GM23338 (cell line): ENCODE measurements around the gene SEC11C. TPM values are rescaled to one million over a fixed set of nuclear protein-coding genes. Genes with fewer than 3 reads are reported as not detected.

ENCODE experiments used
- ATAC-seq: fragments of 200-7000 bp; cut with Tn5 transposase; 3 replicates; pipeline ENCODE4 v1.9.1; 2020
- DNase-seq: peaks from one replicate; pipeline ENCODE4 v3.0.0-alpha.2; 2015; ENCODE audit warnings: low spot score
- H2AFZ ChIP-seq: fragments of 200-600 bp; sonication (generic); 2 replicates; pipeline ENCODE4 v1.8.0; 2016; ENCODE audit warnings: antibody characterized with exemption, mild to moderate bottlenecking, moderate library complexity
- H3F3A ChIP-seq: fragments of 200-600 bp; sonication (generic); replicated peaks from 2 replicates; pipeline ENCODE4 v1.8.0; 2017; ENCODE audit warnings: antibody characterized with exemption, mixed run types, low read depth
- H3K27ac ChIP-seq: fragments of 200-600 bp; sonication (generic); 2 replicates; pipeline ENCODE4 v1.6.1; 2016; ENCODE audit warnings: low read depth
- H3K27me3 ChIP-seq: fragments of 200-600 bp; sonication (generic); 2 replicates; pipeline ENCODE4 v1.8.0; 2016; ENCODE audit warnings: mild to moderate bottlenecking, mixed run types, moderate library complexity; ENCODE audit not compliant: insufficient read depth
- H3K36me3 ChIP-seq: fragments of 200-600 bp; sonication (generic); 2 replicates; pipeline ENCODE4 v1.8.0; 2016; ENCODE audit warnings: mild to moderate bottlenecking; ENCODE audit not compliant: insufficient read depth
- H3K4me1 ChIP-seq: fragments of 200-600 bp; sonication (generic); 2 replicates; pipeline ENCODE4 v1.8.0; 2016; ENCODE audit warnings: mild to moderate bottlenecking, moderate library complexity; ENCODE audit not compliant: insufficient read depth
- H3K4me2 ChIP-seq: fragments of 200-600 bp; sonication (generic); 2 replicates; pipeline ENCODE4 v1.7.1; 2017; ENCODE audit warnings: mixed run types
- H3K4me3 ChIP-seq: fragments of 200-600 bp; sonication (generic); 2 replicates; pipeline ENCODE4 v1.6.1; 2016; ENCODE audit warnings: mixed run types
- H3K79me2 ChIP-seq: fragments of 200-600 bp; sonication (generic); replicated peaks from 2 replicates; pipeline ENCODE4 v1.8.0; 2017; ENCODE audit warnings: mild to moderate bottlenecking; ENCODE audit not compliant: insufficient read depth
- H3K9me2 ChIP-seq: fragments of 200-600 bp; sonication (generic); 2 replicates; pipeline ENCODE4 v1.8.0; 2017; ENCODE audit not compliant: insufficient read depth
- H4K20me1 ChIP-seq: fragments of 200-600 bp; sonication (generic); replicated peaks from 2 replicates; pipeline ENCODE4 v1.8.0; 2017; ENCODE audit warnings: mild to moderate bottlenecking; ENCODE audit not compliant: insufficient read depth
- H3K27ac Mint-ChIP-seq: 2 replicates; pipeline ENCODE4 v1.8.0; 2020; ENCODE audit warnings: inconsistent platforms, mild to moderate bottlenecking, moderate library complexity, mixed read lengths
- H3K27me3 Mint-ChIP-seq: 3 replicates; pipeline ENCODE4 v1.8.0; 2022; ENCODE audit warnings: low read depth, mild to moderate bottlenecking, moderate library complexity, mixed read lengths, inconsistent platforms; ENCODE audit not compliant: insufficient read depth, poor library complexity
- H3K36me3 Mint-ChIP-seq: 3 replicates; pipeline ENCODE4 v1.8.0; 2021; ENCODE audit warnings: low read depth, mild to moderate bottlenecking, inconsistent platforms, moderate library complexity, mixed read lengths
- H3K4me1 Mint-ChIP-seq: 3 replicates; pipeline ENCODE4 v1.8.0; 2020; ENCODE audit warnings: mild to moderate bottlenecking, inconsistent platforms, mixed read lengths
- H3K4me3 Mint-ChIP-seq: 3 replicates; pipeline ENCODE4 v1.8.0; 2021; ENCODE audit warnings: moderate library complexity, mild to moderate bottlenecking, inconsistent platforms, mixed read lengths
- H3K9me3 Mint-ChIP-seq: 3 replicates; pipeline ENCODE4 v1.8.0; 2020; ENCODE audit warnings: moderate library complexity, mild to moderate bottlenecking, inconsistent platforms, mixed read lengths
- CTCF ChIP-seq, 2 experiments: fragments of 200-600 bp in 1 of 2; sonication (generic) in 1 of 2; conservative IDR thresholded peaks; 2 replicates each; pipeline versions ENCODE4 v1.5.1 to v1.6.1; 2016 to 2017; ENCODE audit warnings: antibody characterized with exemption in 2 of 2, low read depth in 2 of 2, mild to moderate bottlenecking in 2 of 2, moderate library complexity in 1 of 2
- ETS1 ChIP-seq: IDR thresholded peaks from 2 replicates; pipeline ENCODE4 v1.6.1; 2016; ENCODE audit warnings: antibody characterized with exemption
- NANOG ChIP-seq: IDR thresholded peaks from 2 replicates; pipeline ENCODE4 v1.6.1; 2016; ENCODE audit warnings: antibody characterized with exemption, borderline replicate concordance
- POLR2AphosphoS5 ChIP-seq: IDR thresholded peaks from 2 replicates; pipeline ENCODE4 v1.6.1; 2016; ENCODE audit warnings: antibody characterized with exemption, low read depth
- STAT1 ChIP-seq: IDR thresholded peaks from one replicate; pipeline ENCODE4 v1.6.1; 2016; ENCODE audit warnings: antibody characterized with exemption; ENCODE audit not compliant: unreplicated experiment
- ZNF331 ChIP-seq: fragments of 250-450 bp; sonication (Bioruptor Pico); IDR thresholded peaks from 2 replicates; pipeline ENCODE4 v1.5.0; 2020; ENCODE audit warnings: low read depth, mild to moderate bottlenecking, moderate library complexity
- polyA plus RNA-seq: library from polyadenylated mRNA; unstranded; fragments of >200 nt; fragmentation: Nextera tagmentation; extraction: Ambion mirVana; gene quantifications from 2 replicates; pipeline ENCODE4 v1.2.1, GENCODE V29; 2016
- total RNA-seq: library from RNA; depleted of rRNA; stranded (reverse); fragments of >200 nt; shearing (Covaris generic); gene quantifications from 2 replicates; pipeline ENCODE4 v1.2.3, GENCODE V29; 2014

The SEC11C gene
- total and polyA plus RNA-seq, 2 experiments from 2014 or later: 31.7 to 169 TPM

- H3K9me2 ChIP-seq: no peaks in the 10 kb centered on the region
- H3K4me1 ChIP-seq: peaks cover 10% of the 10 kb centered on the region
- Mint-ChIP-seq H3K27ac (no peak overlapping the region), H3K4me3 (no peak overlapping the region), H3K27me3 (peaks cover 2% of the 10 kb centered on the region), H3K4me1 (peaks cover 22% of the 10 kb centered on the region), H3K9me3 (no peaks in the 10 kb centered on the region), H3K36me3 (no peaks in the 10 kb centered on the region)
- no peak for DNase-seq
- H3K4me3 ChIP-seq: no peak overlapping the region
- H4K20me1 ChIP-seq: no peaks in the 10 kb centered on the region; the same call in 1 of the 2 replicates
- no peaks in the 10 kb centered on the region for H3K79me2 ChIP-seq
- ATAC-seq: no peak
- H3K27me3 ChIP-seq: no peaks in the 10 kb centered on the region
- H2AFZ ChIP-seq: no peak overlapping the region
- H3K36me3 ChIP-seq: no peaks in the 10 kb centered on the region
- no peak overlapping the region for H3K27ac ChIP-seq
- TF ChIP-seq CTCF (conservative IDR thresholded peaks at IDR 0.05; ENCODE audit: low read depth in 2 of 2): no peak
- H3F3A ChIP-seq: no peaks in the 10 kb centered on the region
- H3K4me2 ChIP-seq: no peak overlapping the region
Observed at GRCh38 chr18:59197636-59198035, 58.0 kb downstream of the SEC11C start.

DNA sequence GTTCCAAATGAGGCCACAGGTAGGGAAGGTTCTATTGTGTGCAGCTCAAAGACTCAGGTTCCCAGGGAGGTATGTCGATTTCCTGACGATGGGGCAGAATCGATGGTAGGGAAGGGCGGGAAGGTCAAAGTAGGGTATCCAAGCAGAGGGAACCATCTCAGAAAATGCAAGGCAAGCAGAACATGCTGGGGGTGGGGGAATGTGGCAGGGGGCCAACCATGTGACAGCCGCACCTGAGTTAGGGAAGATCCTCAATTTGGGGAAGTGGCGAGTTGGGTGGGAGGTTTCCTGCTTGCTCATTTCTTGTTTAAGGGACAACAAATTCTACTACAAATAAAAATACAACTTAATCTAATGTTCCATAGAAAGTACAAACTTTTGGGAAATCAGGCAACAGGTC, 58.5 kb downstream of the SEC11C start:
- peaks cover 10% of the 10 kb centered on the region for H3K4me1 ChIP-seq
- Mint-ChIP-seq H3K27me3 (peaks cover 2% of the 10 kb centered on the region), H3K4me1 (peaks cover 22% of the 10 kb centered on the region), H3K36me3 (no peaks in the 10 kb centered on the region), H3K9me3 (no peaks in the 10 kb centered on the region), H3K4me3 (no peak overlapping the region), H3K27ac (no peak overlapping the region)
- H3K27ac ChIP-seq: no peak overlapping the region
- no peaks in the 10 kb centered on the region; the same call in 1 of the 2 replicates for H4K20me1 ChIP-seq
- DNase-seq: no peak
- TF ChIP-seq ZNF331 (CRISPR knock-in tag): no peak
- no peak for TF ChIP-seq STAT1
- no peak for TF ChIP-seq POLR2AphosphoS5
- no peaks in the 10 kb centered on the region for H3K36me3 ChIP-seq
- no peak overlapping the region for H3K4me3 ChIP-seq
- no peaks in the 10 kb centered on the region for H3F3A ChIP-seq
- H3K4me2 ChIP-seq: no peak overlapping the region
- H2AFZ ChIP-seq: no peak overlapping the region
- H3K9me2 ChIP-seq: no peaks in the 10 kb centered on the region
- H3K27me3 ChIP-seq: no peaks in the 10 kb centered on the region
- H3K79me2 ChIP-seq: no peaks in the 10 kb centered on the region
- no peak for ATAC-seq

DNA sequence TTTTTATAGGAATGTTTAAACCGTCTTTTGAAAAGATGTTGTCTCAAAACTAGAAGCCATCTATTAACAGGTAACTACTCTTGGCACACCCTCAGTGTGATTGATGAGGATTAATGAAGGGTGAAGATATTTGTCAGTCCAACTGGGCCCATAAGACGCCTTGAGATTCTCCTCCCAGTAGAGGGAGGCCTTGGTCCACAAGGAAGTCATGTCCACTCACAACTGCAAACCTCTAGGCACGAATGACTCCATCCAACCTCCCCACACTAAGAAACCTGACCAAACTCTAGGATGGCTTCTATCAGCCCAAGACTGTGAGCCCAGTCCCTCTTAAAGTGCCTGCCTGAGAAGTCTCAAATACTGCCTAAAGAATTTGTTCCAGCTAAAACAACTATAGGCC, 61.1 kb downstream of the SEC11C start:
- no peak overlapping the region for H3K27ac ChIP-seq
- Mint-ChIP-seq H3K9me3 (no peaks in the 10 kb centered on the region), H3K27me3 (peaks cover 2% of the 10 kb centered on the region), H3K27ac (no peak overlapping the region), H3K36me3 (no peaks in the 10 kb centered on the region), H3K4me3 (no peak overlapping the region), H3K4me1 (peaks cover 22% of the 10 kb centered on the region)
- H3K27me3 ChIP-seq: no peaks in the 10 kb centered on the region
- TF ChIP-seq NANOG (no peak), STAT1 (no peak), CTCF (conservative IDR thresholded peaks at IDR 0.05; ENCODE audit: low read depth in 2 of 2) (peak; percentile 20 to 64), ETS1 (no peak)
- ATAC-seq (peak; percentile 31; the same call in 2 of the 3 replicates), DNase-seq (peak; percentile 33)
- peaks cover 10% of the 10 kb centered on the region for H3K4me1 ChIP-seq
- H3K4me2 ChIP-seq: no peak overlapping the region
- H3K79me2 ChIP-seq: no peaks in the 10 kb centered on the region
- no peaks in the 10 kb centered on the region; the same call in 1 of the 2 replicates for H4K20me1 ChIP-seq
- H3F3A ChIP-seq: no peaks in the 10 kb centered on the region
- no peak overlapping the region for H2AFZ ChIP-seq
- no peaks in the 10 kb centered on the region for H3K9me2 ChIP-seq
- H3K36me3 ChIP-seq: no peaks in the 10 kb centered on the region
- H3K4me3 ChIP-seq: no peak overlapping the region
